ENCODE data around the gene C1orf210. TPM values are rescaled to one million over a fixed set of nuclear protein-coding genes. Genes with fewer than 3 reads are reported as not detected.

Gene C1orf210
- total RNA-seq, 1 donor from 2014 or later, result not detected

- TF ChIP-seq CTCF (conservative IDR thresholded peaks at IDR 0.05), result no peak
- Mint-ChIP-seq H3K4me1 (peaks cover 32% of the 10 kb centered on the region), H3K36me3 (ENCODE audit: low read depth) (no peaks in the 10 kb centered on the region), H3K27me3 (ENCODE audit: low read depth) (no peaks in the 10 kb centered on the region), H3K27ac (ENCODE audit: unreplicated experiment) (no peak overlapping the region), H3K4me3 (no peak overlapping the region), H3K9me3 (no peaks in the 10 kb centered on the region)
- DNase-seq (ENCODE audit: low read depth, low spot score), result no peak
Observed at GRCh38 chr1:43311521-43311920, 26.1 kb upstream of the C1orf210 start.

- peak overlapping the region; percentile 27 for H3K27ac Mint-ChIP-seq (ENCODE audit: unreplicated experiment)
- H3K36me3 Mint-ChIP-seq (ENCODE audit: low read depth), result no peaks in the 10 kb centered on the region
- peaks cover 17% of the 10 kb centered on the region for H3K4me1 Mint-ChIP-seq
- TF ChIP-seq CTCF (conservative IDR thresholded peaks at IDR 0.05), result no peak
- no peak overlapping the region for H3K4me3 Mint-ChIP-seq
- H3K9me3 Mint-ChIP-seq, result no peaks in the 10 kb centered on the region
- H3K27me3 Mint-ChIP-seq (ENCODE audit: low read depth), result no peaks in the 10 kb centered on the region
- DNase-seq (ENCODE audit: low read depth, low spot score), result no peak
Observed at GRCh38 chr1:43309405-43310025, 24.1 kb upstream of the C1orf210 start.

- no peak for TF ChIP-seq CTCF (conservative IDR thresholded peaks at IDR 0.05)
- DNase-seq (ENCODE audit: low read depth, low spot score), result no peak
- H3K4me1 Mint-ChIP-seq, result peaks cover 23% of the 10 kb centered on the region
- H3K27ac Mint-ChIP-seq (ENCODE audit: unreplicated experiment), result no peak overlapping the region
- H3K9me3 Mint-ChIP-seq, result no peaks in the 10 kb centered on the region
- H3K4me3 Mint-ChIP-seq, result no peak overlapping the region
- H3K36me3 Mint-ChIP-seq (ENCODE audit: low read depth), result no peaks in the 10 kb centered on the region
- no peaks in the 10 kb centered on the region for H3K27me3 Mint-ChIP-seq (ENCODE audit: low read depth)
Observed at GRCh38 chr1:43308635-43309404, 23.4 kb upstream of the C1orf210 start.

- Mint-ChIP-seq H3K4me1 (peaks cover 28% of the 10 kb centered on the region), H3K27me3 (ENCODE audit: low read depth) (no peaks in the 10 kb centered on the region), H3K36me3 (ENCODE audit: low read depth) (no peaks in the 10 kb centered on the region), H3K4me3 (no peak overlapping the region), H3K27ac (ENCODE audit: unreplicated experiment) (no peak overlapping the region), H3K9me3 (no peaks in the 10 kb centered on the region)
- no peak for TF ChIP-seq CTCF (conservative IDR thresholded peaks at IDR 0.05)
- DNase-seq (ENCODE audit: low read depth, low spot score), result no peak
Observed at GRCh38 chr1:43307458-43308158, 22.2 kb upstream of the C1orf210 start.

GRCh38 chr1:43306688-43307457 is 21.5 kb upstream of the C1orf210 start:
- no peak overlapping the region for H3K4me3 Mint-ChIP-seq
- no peaks in the 10 kb centered on the region for H3K36me3 Mint-ChIP-seq (ENCODE audit: low read depth)
- no peak for DNase-seq (ENCODE audit: low read depth, low spot score)
- TF ChIP-seq CTCF (conservative IDR thresholded peaks at IDR 0.05), result no peak
- no peaks in the 10 kb centered on the region for H3K9me3 Mint-ChIP-seq
- peaks cover 29% of the 10 kb centered on the region for H3K4me1 Mint-ChIP-seq
- H3K27ac Mint-ChIP-seq (ENCODE audit: unreplicated experiment), result no peak overlapping the region
- no peaks in the 10 kb centered on the region for H3K27me3 Mint-ChIP-seq (ENCODE audit: low read depth)

Data from neural crest cell (in vitro differentiated cells).